Occipital lobe (tissue), 2 donors: ENCODE measurements around the gene TIMM22. TPM values are rescaled to one million over a fixed set of nuclear protein-coding genes. Genes with fewer than 3 reads are reported as not detected.
"Not testable (repeated sequence)": the region's sequence is repeated elsewhere in the genome, so short reads cannot be mapped to it uniquely, and the experiment has no call there.

ENCODE experiments used
- DNase-seq: peaks from one replicate; lab custom pipeline; 2025; lab: John Stamatoyannopoulos, UW
- total RNA-seq: library from RNA; depleted of rRNA; stranded (reverse); fragments of >200 nt; gene quantifications from one replicate; pipeline ENCODE4 v1.2.3, GENCODE V29; 2014

Gene TIMM22
- total RNA-seq, result 12.0 TPM

DNA sequence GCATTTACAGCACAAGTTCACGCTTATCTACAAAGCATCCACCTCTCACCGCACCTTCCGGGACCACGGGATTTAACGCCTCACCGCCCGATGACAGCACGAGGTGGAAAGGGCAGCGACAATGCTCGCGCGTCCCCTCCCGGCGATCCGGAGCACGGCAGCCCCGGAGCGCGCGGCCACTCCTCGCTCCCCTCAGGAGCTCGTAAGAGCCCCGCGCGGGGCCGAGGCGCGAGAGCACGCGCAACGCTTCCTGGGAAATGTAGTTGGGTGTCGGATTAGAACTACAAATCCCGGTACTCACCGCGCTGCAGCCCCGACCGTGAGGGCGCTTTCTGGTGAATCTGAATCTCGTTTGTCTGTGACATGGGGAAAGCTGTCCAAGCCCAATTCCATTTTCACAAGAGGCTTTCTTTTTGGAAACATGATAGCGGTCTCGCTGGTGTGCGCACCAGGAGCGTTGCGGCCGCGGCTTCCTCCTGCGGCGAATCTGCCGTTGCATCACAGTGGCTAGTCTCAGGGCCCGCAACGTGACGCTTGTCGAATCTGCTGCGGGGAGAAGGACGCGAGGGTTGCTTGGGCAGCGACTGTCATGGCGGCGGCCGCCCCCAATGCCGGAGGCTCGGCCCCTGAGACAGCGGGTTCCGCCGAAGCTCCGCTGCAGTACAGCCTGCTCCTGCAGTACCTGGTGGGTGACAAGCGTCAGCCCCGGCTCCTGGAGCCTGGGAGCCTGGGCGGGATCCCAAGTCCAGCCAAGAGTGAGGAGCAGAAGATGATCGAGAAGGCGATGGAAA, at the start of gene TIMM22:
Gene TIMM22 (plus strand): TSS at position 576 of the 791 bp plus-strand sequence. CDS start 14 bp downstream, at position 590.
- DNase-seq, result peak; percentile 90

DNA sequence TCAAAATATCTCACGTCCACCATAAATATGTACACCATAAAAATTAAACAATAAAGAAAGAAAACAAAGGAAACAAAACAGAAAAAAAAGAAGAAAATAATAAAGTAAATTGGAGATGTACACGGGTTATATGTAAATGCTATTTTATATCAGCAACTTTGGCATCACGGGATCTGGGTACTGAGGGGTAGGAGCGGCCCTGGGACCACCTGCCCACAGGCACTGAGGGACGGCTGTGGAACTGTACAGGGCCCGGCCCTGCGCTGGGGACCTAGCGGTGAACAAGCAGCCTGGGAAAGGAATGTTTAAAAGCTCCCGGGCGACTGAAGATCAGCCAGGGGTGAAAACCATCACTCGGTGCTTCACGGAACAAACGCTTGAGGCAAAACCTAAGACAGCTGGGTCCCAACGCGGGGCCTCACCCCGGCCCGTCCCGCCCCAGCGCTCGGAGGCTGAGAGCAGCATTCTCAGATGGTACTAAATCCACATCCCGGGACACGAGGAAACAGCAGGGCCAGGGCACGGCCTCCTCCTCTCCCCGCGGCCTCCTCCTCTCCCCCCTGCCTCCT, 48.6 kb upstream of the TIMM22 start:
- DNase-seq, result no peak

DNA sequence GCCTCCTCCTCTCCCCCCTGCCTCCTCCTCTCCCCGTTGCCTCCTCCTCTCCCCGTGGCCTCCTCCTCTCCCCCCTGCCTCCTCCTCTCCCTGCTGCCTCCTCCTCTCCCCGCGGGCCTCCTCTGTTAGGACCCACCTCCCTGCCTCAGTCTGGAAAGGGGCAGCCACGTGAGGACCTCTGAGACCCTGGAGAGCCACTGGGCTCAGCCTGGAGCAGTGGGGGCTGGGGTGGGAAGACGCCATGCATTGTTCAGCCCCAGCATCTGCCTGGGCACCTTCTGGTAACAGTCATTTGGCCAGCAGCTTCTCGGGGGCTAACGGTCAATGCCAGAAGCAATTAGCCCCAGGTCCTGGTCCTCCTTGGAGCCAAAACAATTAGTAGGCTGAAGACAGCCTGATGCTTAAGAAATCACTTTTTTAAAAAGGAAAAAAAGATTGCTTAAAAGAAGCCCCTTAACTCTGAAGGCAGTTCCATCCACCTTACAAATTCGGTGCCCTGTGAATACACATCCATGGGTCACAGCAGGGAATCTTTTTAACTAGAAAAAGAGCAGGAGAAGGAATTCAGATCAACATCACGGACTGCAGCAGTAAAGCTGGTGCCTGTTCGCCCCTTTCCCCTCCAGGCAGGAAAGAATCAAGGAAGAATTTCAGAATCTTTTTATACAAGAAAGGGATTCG, 47.2 kb upstream of the TIMM22 start:
- DNase-seq, result no peak

DNA sequence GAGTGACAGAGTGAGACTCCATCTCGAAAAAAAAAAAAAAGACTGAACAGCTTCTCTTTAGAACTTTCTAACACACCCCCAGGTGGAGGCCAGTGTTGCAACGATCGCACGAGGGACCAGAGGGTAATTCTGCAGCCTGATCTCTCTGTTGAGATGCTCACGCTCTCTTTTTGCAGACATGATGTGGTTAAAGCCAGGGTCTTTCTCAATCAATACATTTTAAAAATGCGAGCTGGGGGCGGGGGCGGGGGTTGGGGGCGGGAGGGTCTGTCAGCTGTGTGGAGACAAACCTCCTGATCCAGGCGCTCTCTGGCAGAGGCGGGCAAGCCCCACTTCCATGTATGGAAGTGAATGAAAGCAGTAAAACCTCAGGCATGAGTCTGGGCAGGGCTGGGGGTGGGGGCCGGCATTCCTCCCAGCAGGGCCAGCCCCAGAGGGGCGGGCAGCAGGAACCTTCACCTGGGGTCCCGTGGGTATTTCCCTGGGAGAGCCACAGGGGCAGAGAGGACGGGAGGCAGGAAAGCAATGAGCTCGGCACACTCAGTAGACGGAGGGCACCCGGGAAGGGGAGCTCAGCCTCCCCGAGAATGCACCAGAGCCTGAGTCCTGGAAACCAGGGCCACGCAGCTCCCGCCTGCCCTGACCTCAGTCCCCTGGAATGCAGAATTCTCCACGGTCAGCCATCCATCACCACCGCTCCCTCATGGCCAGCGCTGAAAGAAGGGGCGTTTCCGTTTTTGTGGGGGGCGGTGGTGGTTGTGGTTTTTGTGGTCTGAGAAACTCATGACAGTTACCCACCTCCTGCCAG, 45.4 kb upstream of the TIMM22 start:
- no peak for DNase-seq

DNA sequence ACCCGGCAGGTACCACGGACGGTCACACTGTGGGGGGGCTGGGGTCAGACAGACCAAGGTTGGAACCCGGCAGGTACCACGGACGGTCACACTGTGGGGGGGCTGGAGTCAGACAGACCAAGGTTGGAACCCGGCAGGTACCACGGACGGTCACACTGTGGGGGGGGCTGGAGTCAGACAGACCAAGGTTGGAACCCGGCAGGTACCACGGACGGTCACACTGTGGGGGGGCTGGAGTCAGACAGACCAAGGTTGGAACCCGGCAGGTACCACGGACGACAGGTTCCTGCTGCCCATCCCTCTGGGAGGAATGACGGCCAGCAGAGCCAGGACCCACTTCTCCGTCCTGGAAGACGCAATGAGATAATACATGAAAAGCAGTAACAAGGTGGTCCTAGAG, 44.3 kb upstream of the TIMM22 start:
- not testable (repeated sequence) for DNase-seq

GRCh38 chr17:953767-954166, 43.2 kb upstream of the TIMM22 start:
- DNase-seq, result no peak

- no peak for DNase-seq
Observed at GRCh38 chr17:954431-955164, 42.3 kb upstream of the TIMM22 start.

DNA sequence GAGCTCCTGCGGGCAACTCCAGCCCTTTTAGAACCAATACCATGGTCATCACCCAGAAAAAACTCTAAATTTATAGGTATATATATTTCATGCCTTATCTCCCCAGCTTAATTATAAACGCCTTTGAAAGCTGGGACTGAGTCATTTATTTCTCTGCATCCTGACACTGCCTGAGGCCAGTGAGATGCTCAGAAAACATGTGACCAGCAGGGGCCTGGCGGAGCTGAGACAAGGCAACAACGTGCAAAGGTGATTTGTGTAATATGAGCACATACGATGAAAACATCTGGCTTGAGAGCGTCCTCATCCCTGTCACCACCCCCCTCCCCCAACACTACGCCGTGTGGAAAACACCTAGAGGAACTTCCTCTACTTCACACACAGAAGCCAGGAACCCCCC, 40.0 kb upstream of the TIMM22 start:
- no peak for DNase-seq

GRCh38 chr17:957856-958421, 39.0 kb upstream of the TIMM22 start:
- DNase-seq, result no peak

- no peak for DNase-seq
Observed at GRCh38 chr17:958712-959451, 38.0 kb upstream of the TIMM22 start.

DNA sequence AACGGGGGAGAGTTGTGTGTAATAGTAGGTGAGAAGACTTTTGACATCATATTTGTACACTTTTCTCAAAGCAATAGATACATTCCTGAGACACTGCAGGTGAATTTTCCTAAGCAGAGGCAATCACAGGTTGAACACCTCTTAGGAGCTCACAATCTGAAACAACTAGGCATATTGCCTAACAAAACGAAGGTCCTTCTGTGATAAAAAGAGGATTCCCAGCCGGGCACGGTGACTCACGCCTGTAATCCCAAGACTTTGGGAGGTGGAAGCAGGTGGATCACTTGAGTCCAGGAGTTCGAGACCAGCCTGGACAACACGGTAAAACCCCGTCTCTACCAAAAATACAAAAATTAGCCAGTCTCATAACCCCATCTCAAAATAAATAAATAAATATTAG, 34.8 kb upstream of the TIMM22 start:
- DNase-seq, result no peak

GRCh38 chr17:962670-963069, 34.3 kb upstream of the TIMM22 start:
- DNase-seq, result no peak

DNA sequence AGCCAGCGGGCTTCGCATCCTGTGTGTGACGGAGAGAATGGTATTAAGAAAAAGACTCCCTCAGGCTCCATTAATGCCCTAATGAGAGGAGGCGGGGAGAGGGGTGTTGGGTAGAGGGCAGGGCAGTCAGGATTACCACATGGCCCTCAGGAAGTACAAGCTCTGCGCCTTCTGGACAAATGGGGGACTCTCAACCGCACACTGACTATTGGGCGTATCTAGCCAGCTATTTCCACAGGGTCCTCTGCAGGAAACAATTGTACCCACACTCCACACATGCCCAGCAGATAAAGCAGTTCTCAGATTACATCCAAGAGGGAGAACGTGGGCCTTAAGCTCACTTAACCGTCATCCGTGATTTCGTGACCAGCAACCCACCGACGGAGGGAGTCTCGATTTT, 32.1 kb upstream of the TIMM22 start:
- no peak for DNase-seq

GRCh38 chr17:965311-965989, 31.5 kb upstream of the TIMM22 start:
- no peak for DNase-seq

- DNase-seq, result no peak
Observed at GRCh38 chr17:967122-967521, 29.8 kb upstream of the TIMM22 start.

GRCh38 chr17:968812-969730, 27.9 kb upstream of the TIMM22 start:
- no peak for DNase-seq

DNA sequence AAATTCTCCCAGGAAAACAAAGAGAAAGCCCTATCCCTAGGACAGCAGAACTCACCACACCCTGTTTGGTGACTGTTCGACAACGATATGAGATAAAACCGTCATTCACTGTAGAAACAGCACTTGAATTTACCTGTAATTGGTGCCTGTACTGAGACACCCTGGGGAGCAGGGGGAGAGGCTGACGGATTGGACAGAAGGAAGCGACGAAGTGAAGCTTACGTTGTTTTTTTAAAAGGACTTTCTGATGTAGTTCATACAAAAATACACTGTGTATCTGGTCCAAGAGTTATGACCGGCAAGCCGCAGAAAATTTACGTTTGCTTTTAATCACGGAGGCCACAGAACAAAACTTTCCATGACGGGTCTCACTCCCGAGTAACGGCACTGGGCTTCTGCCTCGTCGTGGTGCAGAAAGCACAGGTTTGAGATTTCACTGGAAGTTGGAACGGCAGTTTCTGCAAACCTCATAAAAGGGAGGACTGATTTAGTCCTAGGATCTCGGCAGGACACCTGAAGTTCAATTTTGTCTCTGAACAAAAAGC, 27.0 kb upstream of the TIMM22 start:
- DNase-seq, result no peak

GRCh38 chr17:970364-970763, 26.6 kb upstream of the TIMM22 start:
- no peak for DNase-seq
